KMS-11 (cell line): ENCODE data around the gene USP48.

Source experiments
- H2AFZ ChIP-seq: fragments of 200-600 bp; sonication (generic); 2 replicates; pipeline ENCODE4 v1.6.1; 2016; ENCODE audit warnings: antibody characterized with exemption, mixed run types, low read depth
- H3K27ac ChIP-seq: fragments of 200-600 bp; sonication (generic); 2 replicates; pipeline ENCODE4 v1.6.1; 2016; ENCODE audit warnings: mild to moderate bottlenecking, mixed run types
- H3K27me3 ChIP-seq: fragments of 200-600 bp; sonication (generic); 2 replicates; pipeline ENCODE4 v1.6.1; 2017; ENCODE audit warnings: mild to moderate bottlenecking, low read depth, mixed run types, moderate library complexity; ENCODE audit not compliant: insufficient read depth
- H3K36me3 ChIP-seq: fragments of 200-600 bp; sonication (generic); 2 replicates; pipeline ENCODE4 v1.6.1; 2017; ENCODE audit warnings: mild to moderate bottlenecking, mixed run types; ENCODE audit not compliant: insufficient read depth
- H3K4me1 ChIP-seq: fragments of 200-600 bp; sonication (generic); 2 replicates; pipeline ENCODE4 v1.6.1; 2016; ENCODE audit warnings: mild to moderate bottlenecking, low read depth, mixed run types; ENCODE audit not compliant: poor library complexity, severe bottlenecking
- H3K4me2 ChIP-seq: fragments of 200-600 bp; sonication (generic); 2 replicates; pipeline ENCODE4 v1.7.0; 2016; ENCODE audit warnings: mild to moderate bottlenecking, mixed run types
- H3K4me3 ChIP-seq: fragments of 200-600 bp; sonication (generic); IDR thresholded peaks from 2 replicates; pipeline ENCODE4 v1.6.1; 2017; ENCODE audit warnings: low read depth, low read length, mixed read lengths; ENCODE audit not compliant: insufficient read depth
- H3K79me2 ChIP-seq: fragments of 200-600 bp; sonication (generic); 2 replicates; pipeline ENCODE4 v1.6.1; 2016; ENCODE audit warnings: low read depth, mixed run types; ENCODE audit not compliant: insufficient read depth
- H3K9ac ChIP-seq: fragments of 200-600 bp; sonication (generic); 2 replicates; pipeline ENCODE4 v1.6.1; 2016; ENCODE audit warnings: mild to moderate bottlenecking, mixed run types
- H4K20me1 ChIP-seq: fragments of 200-600 bp; sonication (generic); 2 replicates; pipeline ENCODE4 v1.6.1; 2016; ENCODE audit warnings: mild to moderate bottlenecking, mixed run types; ENCODE audit not compliant: insufficient read depth
- TF ChIP-seq, protein P1 (sequence below): fragments of 200-600 bp; sonication (generic); conservative IDR thresholded peaks from 2 replicates; pipeline ENCODE4 v1.6.1; 2017; ENCODE audit warnings: low read depth, mild to moderate bottlenecking, antibody characterized with exemption, low read length, moderate library complexity, mixed read lengths

USP48 gene

DNA sequence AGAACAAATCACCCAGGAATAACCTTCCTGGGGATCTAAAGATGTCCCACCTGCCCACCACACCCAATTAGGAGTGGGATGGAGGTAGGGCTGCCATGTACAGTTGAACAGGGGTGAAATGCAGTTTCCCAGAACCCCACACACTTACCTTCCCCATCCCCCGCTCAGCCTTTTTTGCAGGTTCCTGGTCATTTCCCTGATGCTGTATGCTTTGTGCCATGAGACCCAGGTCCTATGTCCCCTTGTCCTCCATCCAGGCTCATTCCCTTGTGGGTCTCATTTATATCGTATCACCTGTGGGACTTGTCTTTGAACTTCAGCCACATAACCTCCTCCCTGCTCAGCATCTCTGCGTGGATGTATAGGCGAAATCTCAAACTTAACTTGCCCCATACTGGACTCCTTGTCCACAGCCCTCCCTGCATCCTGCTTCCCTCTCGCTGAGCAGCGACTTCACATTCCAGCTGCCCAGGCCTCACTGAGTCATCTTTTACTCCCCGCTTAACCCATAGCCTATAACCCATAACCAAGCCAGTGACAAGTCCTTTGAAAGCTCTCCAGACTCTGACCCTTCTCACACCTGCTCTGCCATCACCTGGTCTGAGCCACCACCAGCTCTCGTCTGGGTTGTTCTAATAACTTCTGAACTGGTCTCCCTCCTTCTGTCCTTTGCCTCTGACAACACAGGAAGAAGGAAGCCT lies 33.8 kb upstream of the USP48 start:
- no peaks in the 10 kb centered on the region for H3K4me1 ChIP-seq
- TF ChIP-seq, protein P1, sequence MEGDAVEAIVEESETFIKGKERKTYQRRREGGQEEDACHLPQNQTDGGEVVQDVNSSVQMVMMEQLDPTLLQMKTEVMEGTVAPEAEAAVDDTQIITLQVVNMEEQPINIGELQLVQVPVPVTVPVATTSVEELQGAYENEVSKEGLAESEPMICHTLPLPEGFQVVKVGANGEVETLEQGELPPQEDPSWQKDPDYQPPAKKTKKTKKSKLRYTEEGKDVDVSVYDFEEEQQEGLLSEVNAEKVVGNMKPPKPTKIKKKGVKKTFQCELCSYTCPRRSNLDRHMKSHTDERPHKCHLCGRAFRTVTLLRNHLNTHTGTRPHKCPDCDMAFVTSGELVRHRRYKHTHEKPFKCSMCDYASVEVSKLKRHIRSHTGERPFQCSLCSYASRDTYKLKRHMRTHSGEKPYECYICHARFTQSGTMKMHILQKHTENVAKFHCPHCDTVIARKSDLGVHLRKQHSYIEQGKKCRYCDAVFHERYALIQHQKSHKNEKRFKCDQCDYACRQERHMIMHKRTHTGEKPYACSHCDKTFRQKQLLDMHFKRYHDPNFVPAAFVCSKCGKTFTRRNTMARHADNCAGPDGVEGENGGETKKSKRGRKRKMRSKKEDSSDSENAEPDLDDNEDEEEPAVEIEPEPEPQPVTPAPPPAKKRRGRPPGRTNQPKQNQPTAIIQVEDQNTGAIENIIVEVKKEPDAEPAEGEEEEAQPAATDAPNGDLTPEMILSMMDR, result no peak
- no peaks in the 10 kb centered on the region for H3K27me3 ChIP-seq
- no peak overlapping the region for H3K4me3 ChIP-seq
- no peaks in the 10 kb centered on the region for H4K20me1 ChIP-seq
- H3K9ac ChIP-seq, result no peak overlapping the region
- H3K27ac ChIP-seq, result no peak overlapping the region
- no peak overlapping the region for H3K4me2 ChIP-seq
- H3K79me2 ChIP-seq, result no peaks in the 10 kb centered on the region
- H3K36me3 ChIP-seq, result no peaks in the 10 kb centered on the region
- H2AFZ ChIP-seq, result no peak overlapping the region

DNA sequence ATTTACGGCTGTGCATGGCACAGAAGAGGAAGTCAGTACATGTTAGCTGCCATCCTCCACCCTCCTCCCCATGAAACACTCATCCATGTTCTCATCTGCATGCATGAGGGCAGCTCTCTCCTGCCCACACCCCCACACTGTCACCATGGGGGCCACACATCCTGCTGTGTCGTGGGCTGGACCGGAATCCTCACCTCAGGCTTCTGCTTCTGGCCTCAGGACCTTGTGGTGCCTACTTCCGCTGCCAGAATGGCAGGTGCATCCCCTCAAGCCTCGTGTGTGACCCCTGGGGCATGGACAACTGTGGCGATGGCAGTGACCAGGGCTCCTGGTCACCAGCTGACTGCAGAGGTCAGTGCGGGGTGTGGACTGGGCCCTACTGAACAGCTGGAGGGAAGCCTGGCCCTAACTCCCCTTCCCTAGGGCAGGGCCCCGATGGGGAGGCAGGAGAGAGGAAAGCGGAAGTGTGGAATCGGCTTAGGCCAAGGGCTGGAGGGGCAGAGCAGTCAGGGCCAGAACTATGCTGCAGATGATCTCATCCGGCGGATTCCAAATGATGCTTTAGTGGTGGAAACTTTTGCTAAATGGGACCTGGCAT lies 32.9 kb upstream of the USP48 start:
- no peak overlapping the region for H3K27ac ChIP-seq

DNA sequence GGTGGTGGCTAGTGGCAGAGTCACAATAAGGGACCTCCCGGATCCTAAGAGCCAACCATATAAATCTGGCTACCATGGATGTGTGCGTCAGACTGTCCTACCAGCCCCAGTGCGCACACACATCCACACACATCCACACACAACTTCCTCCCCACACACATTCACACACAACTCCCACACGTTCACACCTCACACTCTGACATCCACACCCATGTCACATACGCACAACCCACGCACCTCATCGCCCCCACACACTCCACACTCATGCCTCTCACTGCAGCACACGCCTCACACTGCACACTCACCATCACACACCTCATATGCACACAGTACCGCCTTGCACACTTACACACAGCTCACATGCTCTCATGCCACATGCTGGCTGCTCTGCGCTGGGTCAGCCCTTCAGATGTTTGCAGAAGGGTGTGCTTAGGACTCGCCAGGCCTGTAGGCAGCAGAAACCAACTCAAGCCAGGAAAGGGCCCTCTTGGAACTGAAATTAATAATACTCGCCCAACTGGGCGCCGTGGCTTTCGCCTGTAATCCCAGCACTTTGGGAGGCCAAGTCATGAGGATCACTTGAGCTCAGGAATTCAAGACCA lies 32.1 kb upstream of the USP48 start:
- H3K4me3 ChIP-seq, result no peak overlapping the region
- no peak overlapping the region for H3K9ac ChIP-seq
- H3K36me3 ChIP-seq, result no peaks in the 10 kb centered on the region
- H3K27me3 ChIP-seq, result no peaks in the 10 kb centered on the region
- H4K20me1 ChIP-seq, result no peaks in the 10 kb centered on the region
- no peak overlapping the region for H3K4me2 ChIP-seq
- no peaks in the 10 kb centered on the region for H3K79me2 ChIP-seq
- TF ChIP-seq, protein P1, result no peak
- H3K4me1 ChIP-seq, result no peaks in the 10 kb centered on the region
- no peak overlapping the region for H2AFZ ChIP-seq
- H3K27ac ChIP-seq, result no peak overlapping the region

More for the DNA sequence above, 32.9 kb upstream of the USP48 start:
- Histone ChIP-seq H3K79me2 (no peaks in the 10 kb centered on the region), H3K36me3 (no peaks in the 10 kb centered on the region), H3K4me2 (no peak overlapping the region), H4K20me1 (no peaks in the 10 kb centered on the region), H2AFZ (no peak overlapping the region), H3K4me3 (no peak overlapping the region), H3K27me3 (no peaks in the 10 kb centered on the region), H3K4me1 (no peaks in the 10 kb centered on the region), H3K9ac (no peak overlapping the region)
- TF ChIP-seq, protein P1, result no peak

DNA sequence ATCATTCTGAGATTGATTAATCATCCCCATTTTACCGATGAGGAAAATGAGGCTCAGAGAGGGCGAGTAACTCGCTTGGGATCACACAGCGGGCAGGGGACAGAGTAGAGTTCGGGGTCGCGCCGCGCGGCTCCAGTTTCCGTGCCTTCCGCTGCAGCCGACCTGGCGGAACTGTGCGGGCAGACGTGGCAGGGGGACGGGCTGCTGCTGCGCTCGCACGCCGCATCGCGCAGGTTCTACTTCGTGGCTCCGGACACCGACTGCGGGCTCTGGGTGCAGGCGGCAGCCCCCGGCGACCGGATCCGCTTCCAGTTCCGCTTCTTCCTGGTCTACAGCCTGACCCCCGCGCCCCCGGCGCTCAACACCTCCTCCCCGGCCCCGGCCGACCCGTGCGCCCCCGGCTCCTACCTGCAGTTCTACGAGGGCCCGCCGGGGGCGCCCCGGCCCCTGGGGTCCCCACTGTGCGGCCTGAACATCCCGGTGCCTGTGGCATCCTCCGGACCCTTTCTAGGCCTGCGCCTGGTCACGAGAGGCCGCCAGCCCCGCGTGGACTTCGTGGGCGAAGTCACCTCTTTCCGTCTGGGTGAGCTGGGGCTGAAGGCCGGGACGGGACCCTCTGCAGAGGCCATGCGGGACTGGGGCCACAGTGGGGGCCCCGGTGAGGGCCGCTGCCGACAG lies 31.4 kb upstream of the USP48 start:
- Histone ChIP-seq H4K20me1 (no peaks in the 10 kb centered on the region), H3K36me3 (no peaks in the 10 kb centered on the region), H3K9ac (no peak overlapping the region), H3K4me3 (no peak overlapping the region), H3K4me2 (no peak overlapping the region), H2AFZ (no peak overlapping the region), H3K4me1 (no peaks in the 10 kb centered on the region), H3K79me2 (no peaks in the 10 kb centered on the region), H3K27me3 (no peaks in the 10 kb centered on the region), H3K27ac (no peak overlapping the region)
- TF ChIP-seq, protein P1, result no peak
